SH-SY5Y (cell line): ENCODE measurements around the gene SECTM1.

Experiments used
- GATA2 ChIP-seq: IDR thresholded peaks from 2 replicates; pipeline ENCODE4 v1.6.1; 2011; ENCODE audit warnings: mild to moderate bottlenecking, low read depth, low read length
- GATA3 ChIP-seq: IDR thresholded peaks from 2 replicates; pipeline ENCODE4 v1.6.1; 2011; ENCODE audit warnings: low read depth, mild to moderate bottlenecking, low read length, moderate library complexity

GRCh38 chr17:82333279-82334171 lies at the start of gene SECTM1:
- TF ChIP-seq GATA2 (no peak), GATA3 (no peak)
